ENCODE data around the gene ANTXR2.
A peak's percentile ranks its signal among the peaks of the same experiment; 100 is the strongest.

The ANTXR2 gene

GRCh38 chr4:79979785-79980437 lies 93.1 kb downstream of the ANTXR2 start:
- peak; percentile 37 for FAIRE-seq

GRCh38 chr4:79977131-79977840 lies 95.7 kb downstream of the ANTXR2 start:
- no peak for FAIRE-seq

- FAIRE-seq = no peak
These were observed 108.4 kb downstream of the ANTXR2 start for GRCh38 chr4:79964400-79965211.

GRCh38 chr4:79964020-79964399 lies 109.0 kb downstream of the ANTXR2 start:
- no peak for FAIRE-seq

- FAIRE-seq = no peak
These were observed 113.4 kb downstream of the ANTXR2 start for GRCh38 chr4:79959652-79960051.

GRCh38 chr4:79958466-79959264 lies 114.4 kb downstream of the ANTXR2 start:
- FAIRE-seq = peak; percentile 79

GRCh38 chr4:79949178-79949577 lies 123.9 kb downstream of the ANTXR2 start:
- FAIRE-seq = no peak

- no peak for FAIRE-seq
These were observed 124.3 kb downstream of the ANTXR2 start for GRCh38 chr4:79948739-79949138.

GRCh38 chr4:79948261-79948660 lies 124.8 kb downstream of the ANTXR2 start:
- peak; percentile 6 for FAIRE-seq

GRCh38 chr4:79947386-79947785 lies 125.6 kb downstream of the ANTXR2 start:
- no peak for FAIRE-seq

- no peak for FAIRE-seq
These were observed 137.8 kb downstream of the ANTXR2 start for GRCh38 chr4:79935274-79935673.

GRCh38 chr4:79934660-79935059 lies 138.4 kb downstream of the ANTXR2 start:
- peak; percentile 34 for FAIRE-seq

- no peak for FAIRE-seq
These were observed 145.1 kb downstream of the ANTXR2 start for GRCh38 chr4:79927931-79928330.

- no peak for FAIRE-seq
These were observed 149.7 kb downstream of the ANTXR2 start for GRCh38 chr4:79923281-79923680.

- no peak for FAIRE-seq
These were observed 151.0 kb downstream of the ANTXR2 start for GRCh38 chr4:79922011-79922410.

- FAIRE-seq = no peak
These were observed 152.7 kb downstream of the ANTXR2 start for GRCh38 chr4:79920163-79920853.

GRCh38 chr4:79918292-79918691 lies 154.7 kb downstream of the ANTXR2 start:
- no peak for FAIRE-seq

- no peak for FAIRE-seq
These were observed 155.8 kb downstream of the ANTXR2 start for GRCh38 chr4:79917246-79917645.

- FAIRE-seq = no peak
These were observed 157.8 kb downstream of the ANTXR2 start for GRCh38 chr4:79915246-79915645.

GRCh38 chr4:79913581-79913980 lies 159.4 kb downstream of the ANTXR2 start:
- FAIRE-seq = no peak

- FAIRE-seq = no peak
These were observed 166.0 kb downstream of the ANTXR2 start for GRCh38 chr4:79907001-79907400.

GRCh38 chr4:79906303-79906702 lies 166.7 kb downstream of the ANTXR2 start:
- FAIRE-seq = no peak

Data from G401.6 (cell line).